GM19043 (cell line): ENCODE data around the gene SNX22.
"Not testable (repeated sequence)": the region's sequence is repeated elsewhere in the genome, so short reads cannot be mapped to it uniquely, and the experiment has no call there.

Source experiments
- ATAC-seq: cut with Tn5 transposase; IDR thresholded peaks from one replicate; pipeline ENCODE4 v1.9.1; 2021; ENCODE audit warnings: low read depth; ENCODE audit not compliant: unreplicated experiment

The SNX22 gene

GRCh38 chr15:64151727-64152506 is at the start of gene SNX22:
Gene SNX22, plus strand, starts transcription at chr15:64151731. Its CDS starts 45 bp downstream, at chr15:64151776.
- no peak for ATAC-seq

DNA sequence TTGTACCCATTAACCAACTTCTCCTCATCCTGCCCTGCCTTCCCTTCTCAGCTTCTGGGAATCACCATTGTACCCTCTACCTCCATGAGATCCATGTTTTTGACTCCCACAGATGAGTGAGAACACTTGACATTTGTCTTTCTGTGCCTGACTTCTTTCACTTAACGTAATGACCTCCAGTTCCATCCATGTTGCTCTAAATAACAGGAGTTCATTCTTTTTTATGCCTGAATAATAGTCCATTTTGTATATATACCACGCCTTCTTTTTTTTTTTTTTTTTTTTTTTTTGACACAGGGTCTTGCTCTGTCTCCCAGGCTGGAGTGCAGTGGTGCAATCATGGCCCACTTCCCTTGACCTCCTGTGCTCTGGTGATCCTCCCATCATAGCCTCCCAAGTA is 49.0 kb upstream of the SNX22 start:
- no peak for ATAC-seq

DNA sequence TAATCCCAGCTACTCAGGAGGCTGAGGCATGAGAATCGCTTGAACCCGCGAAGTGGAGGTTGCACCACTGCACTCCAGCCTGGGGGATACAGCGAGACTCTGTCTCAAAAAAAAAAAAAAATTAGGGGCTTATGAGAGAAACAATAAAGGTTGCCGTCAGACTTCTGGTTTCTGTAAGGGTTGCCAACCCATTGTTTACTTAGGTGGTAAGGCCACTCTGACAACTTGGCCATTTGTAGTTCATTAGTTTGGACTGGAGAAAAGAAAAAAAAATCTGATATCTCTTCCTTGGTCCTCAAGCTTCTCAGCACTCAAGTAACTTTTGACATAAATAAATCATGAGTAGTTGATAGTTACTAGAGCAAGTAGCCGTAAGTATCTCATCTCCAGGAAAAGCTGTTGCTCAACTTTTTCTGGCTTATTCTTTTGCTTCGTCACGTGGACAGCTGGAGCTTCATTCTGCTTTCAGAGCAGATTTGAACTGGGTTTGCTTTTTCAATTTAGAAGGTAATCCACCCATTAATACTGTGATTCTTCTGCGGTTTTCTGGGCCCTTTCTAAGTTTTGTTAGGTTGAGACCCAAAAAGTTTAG is 46.3 kb upstream of the SNX22 start:
- no peak for ATAC-seq

- ATAC-seq: no peak
Observed at GRCh38 chr15:64107337-64107736, 44.2 kb upstream of the SNX22 start.

- ATAC-seq: not testable (repeated sequence)
Observed at GRCh38 chr15:64110108-64110701, 41.3 kb upstream of the SNX22 start.

GRCh38 chr15:64110950-64111678 is 40.4 kb upstream of the SNX22 start:
- ATAC-seq: no peak

GRCh38 chr15:64111679-64112050 is 39.9 kb upstream of the SNX22 start:
- ATAC-seq: no peak

- ATAC-seq: no peak
Observed at GRCh38 chr15:64112073-64112772, 39.3 kb upstream of the SNX22 start.

DNA sequence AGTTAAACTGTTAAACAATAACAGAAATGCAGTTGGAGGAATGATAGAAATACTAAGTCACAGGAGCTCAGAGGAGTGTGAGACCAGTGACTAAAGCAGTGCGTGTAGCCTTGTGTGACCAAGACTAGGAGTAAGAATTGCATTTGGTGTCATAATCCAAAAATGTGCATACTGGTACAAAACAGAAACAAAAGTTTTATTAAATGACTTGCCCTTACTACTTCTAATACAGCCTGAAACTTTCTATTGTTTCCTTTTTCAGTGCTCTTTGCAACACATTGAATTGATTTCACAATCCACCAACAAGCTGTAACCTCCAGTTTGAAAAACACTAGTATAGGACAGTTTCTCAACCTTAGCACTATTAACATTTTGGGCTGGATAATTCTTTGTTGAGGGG is 38.6 kb upstream of the SNX22 start:
- ATAC-seq: no peak

- ATAC-seq: no peak
Observed at GRCh38 chr15:64117759-64118487, 33.6 kb upstream of the SNX22 start.

GRCh38 chr15:64120322-64120721 is 31.2 kb upstream of the SNX22 start:
- ATAC-seq: not testable (repeated sequence)

DNA sequence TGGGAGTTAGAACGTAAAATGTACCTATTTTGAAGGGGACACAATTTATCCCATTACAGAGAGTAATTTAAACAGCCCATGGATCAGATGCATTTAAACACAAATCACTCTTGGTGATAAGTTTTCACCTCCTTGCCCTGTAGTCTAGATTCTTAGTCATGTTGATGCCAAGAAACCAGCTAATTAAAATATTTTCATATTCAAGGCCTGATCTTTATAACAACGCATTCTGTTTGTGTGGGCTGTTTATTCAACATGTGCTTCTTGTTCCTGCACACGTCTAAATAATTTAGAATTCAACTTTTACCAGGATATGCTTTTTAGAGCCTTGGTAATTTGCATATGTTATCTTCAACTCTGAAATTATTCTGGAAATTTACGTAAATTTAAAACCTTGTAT is 29.9 kb upstream of the SNX22 start:
- no peak for ATAC-seq

DNA sequence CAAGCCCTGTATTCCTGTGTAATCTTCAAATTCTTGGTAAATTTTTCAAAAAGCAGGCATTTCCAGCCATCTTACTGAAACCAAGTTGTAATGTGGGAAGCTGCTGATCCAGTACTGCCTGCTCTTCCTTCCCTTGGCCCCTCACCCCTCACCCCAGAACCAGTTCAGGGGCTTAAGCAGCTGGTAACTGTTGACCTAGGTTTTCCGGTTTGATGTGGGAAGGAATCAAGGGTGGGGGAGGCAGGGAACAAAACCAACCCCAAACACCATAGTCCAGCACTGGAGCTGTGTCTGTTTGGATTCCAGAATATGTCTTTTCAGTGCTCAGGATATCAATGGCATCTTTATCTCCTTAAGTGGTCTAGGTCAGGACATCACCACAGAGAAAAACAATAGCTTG is 29.1 kb upstream of the SNX22 start:
- ATAC-seq: no peak

DNA sequence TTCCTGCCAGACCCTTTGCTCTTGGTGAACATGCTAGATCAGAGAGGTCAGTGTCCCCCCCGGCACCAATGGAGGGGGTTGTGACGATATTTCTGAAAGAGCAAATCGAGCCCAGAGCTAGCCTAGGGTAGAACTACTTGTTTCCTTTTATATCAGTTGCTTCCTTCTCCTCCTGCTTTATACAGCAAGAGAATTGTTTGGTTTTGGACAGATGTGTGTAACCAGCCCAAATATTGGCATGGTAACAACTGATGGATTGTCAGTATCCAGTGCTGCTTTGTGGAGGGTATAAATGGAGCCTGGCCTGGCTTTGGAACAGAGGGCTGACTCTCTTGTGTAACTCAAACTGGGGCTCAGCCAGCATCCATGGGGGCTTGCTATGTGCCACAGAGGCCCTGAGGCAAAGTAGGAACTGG is 28.6 kb upstream of the SNX22 start:
- no peak for ATAC-seq

DNA sequence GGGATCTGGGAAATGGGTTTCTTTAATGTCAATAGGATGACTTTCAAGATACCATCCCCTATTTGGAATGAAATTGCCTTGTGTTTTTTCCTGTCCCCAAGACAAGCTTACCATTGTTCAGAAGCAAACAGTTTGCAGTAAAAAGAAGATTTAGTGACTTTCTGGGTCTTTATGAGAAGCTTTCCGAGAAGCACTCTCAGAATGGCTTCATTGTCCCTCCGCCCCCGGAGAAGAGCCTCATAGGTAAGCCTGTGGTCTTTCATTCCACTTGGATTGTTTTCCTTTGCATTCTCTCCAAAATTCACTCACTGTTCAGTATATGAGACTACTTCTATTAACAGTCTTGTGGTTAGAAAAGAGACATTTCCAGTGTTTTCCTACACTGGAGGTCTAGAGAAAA is 25.6 kb upstream of the SNX22 start:
- no peak for ATAC-seq

- ATAC-seq: no peak
Observed at GRCh38 chr15:64127521-64128270, 23.8 kb upstream of the SNX22 start.

GRCh38 chr15:64130159-64130558 is 21.4 kb upstream of the SNX22 start:
- no peak for ATAC-seq

GRCh38 chr15:64131547-64131946 is 20.0 kb upstream of the SNX22 start:
- ATAC-seq: no peak

DNA sequence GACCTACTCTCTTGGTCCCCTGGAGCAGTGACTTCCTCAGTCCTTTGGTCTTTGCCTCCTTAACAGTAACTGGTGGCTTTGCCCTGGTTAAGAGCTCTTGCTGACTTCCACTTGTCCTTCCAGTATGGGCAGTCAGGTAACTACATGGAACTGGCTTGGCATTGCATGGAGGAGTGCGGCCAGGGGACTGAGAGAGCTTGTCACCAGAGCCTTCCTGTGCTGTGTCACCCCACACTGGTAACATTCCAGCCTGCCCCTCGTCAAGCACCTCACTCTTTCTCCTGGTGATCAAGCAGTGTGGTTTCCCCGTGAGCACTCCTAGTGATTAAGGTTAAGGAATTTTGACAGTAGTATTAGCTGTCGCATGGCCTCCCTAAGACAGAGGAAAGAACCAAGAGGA is 19.3 kb upstream of the SNX22 start:
- no peak for ATAC-seq
